ENCODE measurements around the gene ST6GAL2.

ST6GAL2 gene

GRCh38 chr2:106839849-106840595, 45.9 kb downstream of the ST6GAL2 start:
- Histone ChIP-seq H3K27me3 (ENCODE audit: control insufficient read depth in 3 of 3, insufficient read depth in 3 of 3, low read depth in 1 of 3, low read length in 3 of 3) (no peaks in the 10 kb centered on the region), H3K4me3 (ENCODE audit: low read length in 2 of 2) (no peak overlapping the region), H3K4ac (ENCODE audit: low read length) (no peak overlapping the region), H3K9ac (ENCODE audit: low read depth, low read length, poor library complexity) (no peak overlapping the region), H2BK5ac (ENCODE audit: low read length) (no peak overlapping the region), H2AK5ac (ENCODE audit: low read depth, low read length) (no peak overlapping the region), H3K18ac (ENCODE audit: low read length) (no peak overlapping the region), H2BK15ac (ENCODE audit: low read length) (no peak overlapping the region), H2AFZ (ENCODE audit: low read length) (no peak overlapping the region), H3K23ac (ENCODE audit: low read depth, low read length, poor library complexity) (no peak overlapping the region), H3K4me2 (ENCODE audit: insufficient read depth, low read length, poor library complexity, severe bottlenecking) (no peak overlapping the region), H4K8ac (ENCODE audit: low read depth, low read length) (no peak overlapping the region), H3K9me3 (replicated peaks in 1 of 2; ENCODE audit: control insufficient read depth in 2 of 2, insufficient read depth in 1 of 2, low read depth in 1 of 2, low read length in 2 of 2) (no peaks in the 10 kb centered on the region), H3K27ac (replicated peaks; ENCODE audit: low read length) (no peak overlapping the region), H4K91ac (ENCODE audit: low read depth, low read length, poor library complexity) (no peak overlapping the region), H3K79me1 (ENCODE audit: low read depth, low read length) (no peaks in the 10 kb centered on the region), H2BK120ac (ENCODE audit: low read depth, low read length) (no peak overlapping the region), H3K36me3 (replicated peaks in 1 of 2; ENCODE audit: control insufficient read depth in 2 of 2, insufficient read depth in 2 of 2, low read length in 2 of 2) (no peaks in the 10 kb centered on the region), H2BK12ac (ENCODE audit: low read length) (no peak overlapping the region), H3K4me1 (ENCODE audit: control insufficient read depth in 2 of 2, insufficient read depth in 1 of 2, low read depth in 1 of 2, low read length in 2 of 2) (peaks cover 0 to 11% of the 10 kb centered on the region in 2 donors), H3K14ac (ENCODE audit: low read length) (no peak overlapping the region)
- DNase-seq (ENCODE audit: low spot score), result peak; percentile 54
- WGBS, 2 donors (ENCODE audit: extremely low coverage in 2 of 2, insufficient read length in 2 of 2, insufficient replicate concordance in 1 of 2), result no CpG with 5 or more reads among the region's 7 CpGs

GRCh38 chr2:106833256-106833655, 52.7 kb downstream of the ST6GAL2 start:
- Histone ChIP-seq H4K8ac (ENCODE audit: low read depth, low read length) (no peak overlapping the region), H3K79me1 (ENCODE audit: low read depth, low read length) (no peaks in the 10 kb centered on the region), H2AK5ac (ENCODE audit: low read depth, low read length) (no peak overlapping the region), H3K18ac (ENCODE audit: low read length) (no peak overlapping the region), H2BK12ac (ENCODE audit: low read length) (no peak overlapping the region), H3K4me3 (ENCODE audit: low read length in 2 of 2) (no peak overlapping the region), H3K36me3 (replicated peaks in 1 of 2; ENCODE audit: control insufficient read depth in 2 of 2, insufficient read depth in 2 of 2, low read length in 2 of 2) (no peaks in the 10 kb centered on the region), H2BK120ac (ENCODE audit: low read depth, low read length) (no peak overlapping the region), H3K9ac (ENCODE audit: low read depth, low read length, poor library complexity) (no peak overlapping the region), H3K4me2 (ENCODE audit: insufficient read depth, low read length, poor library complexity, severe bottlenecking) (no peak overlapping the region), H3K14ac (ENCODE audit: low read length) (no peak overlapping the region), H3K27me3 (ENCODE audit: control insufficient read depth in 3 of 3, insufficient read depth in 3 of 3, low read depth in 1 of 3, low read length in 3 of 3) (no peaks in the 10 kb centered on the region), H3K23ac (ENCODE audit: low read depth, low read length, poor library complexity) (no peak overlapping the region), H3K9me3 (replicated peaks in 1 of 2; ENCODE audit: control insufficient read depth in 2 of 2, insufficient read depth in 1 of 2, low read depth in 1 of 2, low read length in 2 of 2) (no peaks in the 10 kb centered on the region), H3K27ac (replicated peaks; ENCODE audit: low read length) (no peak overlapping the region), H2AFZ (ENCODE audit: low read length) (no peak overlapping the region), H3K4me1 (ENCODE audit: control insufficient read depth in 2 of 2, insufficient read depth in 1 of 2, low read depth in 1 of 2, low read length in 2 of 2) (peaks cover 0 to 5% of the 10 kb centered on the region in 2 donors), H3K4ac (ENCODE audit: low read length) (no peak overlapping the region), H2BK5ac (ENCODE audit: low read length) (no peak overlapping the region), H2BK15ac (ENCODE audit: low read length) (no peak overlapping the region), H4K91ac (ENCODE audit: low read depth, low read length, poor library complexity) (no peak overlapping the region)
- WGBS, 2 donors (ENCODE audit: extremely low coverage in 2 of 2, insufficient read length in 2 of 2, insufficient replicate concordance in 1 of 2), result no CpG with 5 or more reads among the region's 3 CpGs
- DNase-seq (ENCODE audit: low spot score), result no peak

- no peak overlapping the region for H2AFZ ChIP-seq (ENCODE audit: low read length)
- H3K27me3 ChIP-seq (ENCODE audit: control insufficient read depth in 3 of 3, insufficient read depth in 3 of 3, low read depth in 1 of 3, low read length in 3 of 3), result no peaks in the 10 kb centered on the region
- no peak overlapping the region for H2BK5ac ChIP-seq (ENCODE audit: low read length)
- no peak overlapping the region for H4K91ac ChIP-seq (ENCODE audit: low read depth, low read length, poor library complexity)
- H3K9me3 ChIP-seq (replicated peaks in 1 of 2; ENCODE audit: control insufficient read depth in 2 of 2, insufficient read depth in 1 of 2, low read depth in 1 of 2, low read length in 2 of 2), result no peaks in the 10 kb centered on the region
- no peak overlapping the region for H2BK120ac ChIP-seq (ENCODE audit: low read depth, low read length)
- H3K4me2 ChIP-seq (ENCODE audit: insufficient read depth, low read length, poor library complexity, severe bottlenecking), result no peak overlapping the region
- no peak overlapping the region for H3K23ac ChIP-seq (ENCODE audit: low read depth, low read length, poor library complexity)
- WGBS, 2 donors (ENCODE audit: extremely low coverage in 2 of 2, insufficient read length in 2 of 2, insufficient replicate concordance in 1 of 2), result no CpG with 5 or more reads among the region's 6 CpGs
- H2BK12ac ChIP-seq (ENCODE audit: low read length), result no peak overlapping the region
- no peaks in the 10 kb centered on the region for H3K79me1 ChIP-seq (ENCODE audit: low read depth, low read length)
- H4K8ac ChIP-seq (ENCODE audit: low read depth, low read length), result no peak overlapping the region
- H3K4me3 ChIP-seq (ENCODE audit: low read length in 2 of 2), result no peak overlapping the region
- H3K14ac ChIP-seq (ENCODE audit: low read length), result no peak overlapping the region
- DNase-seq (ENCODE audit: low spot score), result no peak
- H3K18ac ChIP-seq (ENCODE audit: low read length), result no peak overlapping the region
- no peaks in the 10 kb centered on the region for H3K36me3 ChIP-seq (replicated peaks in 1 of 2; ENCODE audit: control insufficient read depth in 2 of 2, insufficient read depth in 2 of 2, low read length in 2 of 2)
- H2BK15ac ChIP-seq (ENCODE audit: low read length), result no peak overlapping the region
- H3K4ac ChIP-seq (ENCODE audit: low read length), result no peak overlapping the region
- no peak overlapping the region for H3K9ac ChIP-seq (ENCODE audit: low read depth, low read length, poor library complexity)
- H2AK5ac ChIP-seq (ENCODE audit: low read depth, low read length), result no peak overlapping the region
- no peaks in the 10 kb centered on the region for H3K4me1 ChIP-seq (ENCODE audit: control insufficient read depth in 2 of 2, insufficient read depth in 1 of 2, low read depth in 1 of 2, low read length in 2 of 2)
- no peak overlapping the region for H3K27ac ChIP-seq (replicated peaks; ENCODE audit: low read length)
Observed at GRCh38 chr2:106831816-106832569, 54.0 kb downstream of the ST6GAL2 start.

GRCh38 chr2:106831241-106831640, 54.7 kb downstream of the ST6GAL2 start:
- no peak overlapping the region for H2BK120ac ChIP-seq (ENCODE audit: low read depth, low read length)
- no peak overlapping the region for H3K4ac ChIP-seq (ENCODE audit: low read length)
- H2AK5ac ChIP-seq (ENCODE audit: low read depth, low read length), result no peak overlapping the region
- H3K14ac ChIP-seq (ENCODE audit: low read length), result no peak overlapping the region
- H3K27ac ChIP-seq (replicated peaks; ENCODE audit: low read length), result no peak overlapping the region
- H2BK15ac ChIP-seq (ENCODE audit: low read length), result no peak overlapping the region
- H4K91ac ChIP-seq (ENCODE audit: low read depth, low read length, poor library complexity), result no peak overlapping the region
- no peak overlapping the region for H2BK5ac ChIP-seq (ENCODE audit: low read length)
- H3K4me1 ChIP-seq (ENCODE audit: control insufficient read depth in 2 of 2, insufficient read depth in 1 of 2, low read depth in 1 of 2, low read length in 2 of 2), result no peaks in the 10 kb centered on the region
- H3K9me3 ChIP-seq (replicated peaks in 1 of 2; ENCODE audit: control insufficient read depth in 2 of 2, insufficient read depth in 1 of 2, low read depth in 1 of 2, low read length in 2 of 2), result no peaks in the 10 kb centered on the region
- no peak for DNase-seq (ENCODE audit: low spot score)
- no peak overlapping the region for H3K4me2 ChIP-seq (ENCODE audit: insufficient read depth, low read length, poor library complexity, severe bottlenecking)
- H3K27me3 ChIP-seq (ENCODE audit: control insufficient read depth in 3 of 3, insufficient read depth in 3 of 3, low read depth in 1 of 3, low read length in 3 of 3), result no peaks in the 10 kb centered on the region
- peak overlapping the region in 1 of 2 donors; percentile 40 for H3K4me3 ChIP-seq (ENCODE audit: low read length in 2 of 2)
- H4K8ac ChIP-seq (ENCODE audit: low read depth, low read length), result no peak overlapping the region
- no peak overlapping the region for H2BK12ac ChIP-seq (ENCODE audit: low read length)
- H2AFZ ChIP-seq (ENCODE audit: low read length), result no peak overlapping the region
- H3K36me3 ChIP-seq (replicated peaks in 1 of 2; ENCODE audit: control insufficient read depth in 2 of 2, insufficient read depth in 2 of 2, low read length in 2 of 2), result no peaks in the 10 kb centered on the region
- H3K18ac ChIP-seq (ENCODE audit: low read length), result peak overlapping the region; percentile 59
- no peak overlapping the region for H3K9ac ChIP-seq (ENCODE audit: low read depth, low read length, poor library complexity)
- WGBS, 2 donors (ENCODE audit: extremely low coverage in 2 of 2, insufficient read length in 2 of 2, insufficient replicate concordance in 1 of 2), result no CpG with 5 or more reads among the region's 3 CpGs
- no peak overlapping the region for H3K23ac ChIP-seq (ENCODE audit: low read depth, low read length, poor library complexity)
- H3K79me1 ChIP-seq (ENCODE audit: low read depth, low read length), result no peaks in the 10 kb centered on the region

Data from neuronal stem cell (in vitro differentiated cells).